ENCODE data around the gene SCAF1. TPM values are rescaled to one million over a fixed set of nuclear protein-coding genes. Genes with fewer than 3 reads are reported as not detected.

SCAF1 gene
- total and polyA plus RNA-seq, 9 of the 15 experiments (the other 6 are each of a cell fraction or from before 2014, with no cell fraction given): 0.20 to 79.0 (median 4.9) TPM

DNA sequence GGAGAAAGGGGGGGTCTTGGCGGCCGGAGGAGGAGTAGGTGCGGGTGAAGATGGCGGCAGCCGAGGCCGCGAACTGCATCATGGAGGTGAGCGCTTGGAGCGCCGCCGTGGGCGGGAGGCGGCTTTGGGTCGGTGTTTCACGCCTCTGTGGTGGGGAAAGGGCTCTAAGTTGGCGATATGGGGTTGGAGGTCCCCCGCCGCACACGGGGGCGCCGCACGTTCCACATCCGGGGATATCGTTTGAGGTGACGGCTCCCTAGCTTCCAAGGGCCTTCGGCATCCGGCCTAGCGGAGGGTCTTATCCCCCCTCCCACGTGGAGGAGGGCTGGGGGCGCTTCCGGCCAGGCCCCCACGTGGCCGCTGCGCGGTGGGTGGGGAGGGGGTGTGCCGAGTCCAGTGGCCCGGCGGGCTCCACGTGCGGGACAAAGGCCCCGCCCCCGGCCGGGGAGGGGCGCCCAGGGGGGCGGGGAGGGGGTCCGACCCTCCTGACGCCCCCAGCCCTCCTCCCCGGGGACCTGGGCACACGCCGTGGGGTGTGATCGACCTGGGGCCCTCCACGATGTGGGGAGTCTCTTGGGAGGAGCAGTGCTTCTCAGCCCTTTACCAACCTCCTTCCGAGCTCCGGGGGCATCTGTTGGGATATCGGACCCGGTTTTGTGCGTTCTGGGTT, 35.4 kb downstream of the SCAF1 start, which contains the start of gene PRMT1 (continued):
- TF ChIP-seq KDM5B (IDR thresholded peaks at IDR 0.05; ENCODE audit: insufficient replicate concordance, low read depth, low read length) (peak; percentile 81), TARDBP (IDR thresholded peaks at IDR 0.05) (no peak), ZNF197 (CRISPR knock-in tag; IDR thresholded peaks at IDR 0.05; ENCODE audit: low read depth) (no peak), CC2D1A (IDR thresholded peaks at IDR 0.05) (no peak), TOE1 (IDR thresholded peaks at IDR 0.05; ENCODE audit: borderline replicate concordance) (peak; percentile 17; the same call in 1 of the 2 replicates), TOE1 (CRISPR knock-in tag; IDR thresholded peaks at IDR 0.05; ENCODE audit: borderline replicate concordance, low read depth) (no peak), HDAC3 (IDR thresholded peaks at IDR 0.05; ENCODE audit: borderline replicate concordance, partially characterized antibody) (no peak), ZNF79 (CRISPR knock-in tag; IDR thresholded peaks at IDR 0.05; ENCODE audit: low read depth) (no peak), ZNF717 (CRISPR knock-in tag; IDR thresholded peaks at IDR 0.05) (no peak), BCL6 (CRISPR knock-in tag; IDR thresholded peaks at IDR 0.05) (no peak), TCF7L2 (IDR thresholded peaks at IDR 0.05; ENCODE audit: low read depth, low read length) (no peak), RAD51 (IDR thresholded peaks at IDR 0.05; ENCODE audit: borderline replicate concordance, low read depth) (peak; percentile 28; the same call in 1 of the 2 replicates), NEUROD1 (IDR thresholded peaks at IDR 0.05; ENCODE audit: borderline replicate concordance, low read depth, low read length, partially characterized antibody) (no peak), CBX5 (IDR thresholded peaks at IDR 0.05; ENCODE audit: borderline replicate concordance, low read depth) (no peak)
- TF ChIP-seq, protein P1, sequence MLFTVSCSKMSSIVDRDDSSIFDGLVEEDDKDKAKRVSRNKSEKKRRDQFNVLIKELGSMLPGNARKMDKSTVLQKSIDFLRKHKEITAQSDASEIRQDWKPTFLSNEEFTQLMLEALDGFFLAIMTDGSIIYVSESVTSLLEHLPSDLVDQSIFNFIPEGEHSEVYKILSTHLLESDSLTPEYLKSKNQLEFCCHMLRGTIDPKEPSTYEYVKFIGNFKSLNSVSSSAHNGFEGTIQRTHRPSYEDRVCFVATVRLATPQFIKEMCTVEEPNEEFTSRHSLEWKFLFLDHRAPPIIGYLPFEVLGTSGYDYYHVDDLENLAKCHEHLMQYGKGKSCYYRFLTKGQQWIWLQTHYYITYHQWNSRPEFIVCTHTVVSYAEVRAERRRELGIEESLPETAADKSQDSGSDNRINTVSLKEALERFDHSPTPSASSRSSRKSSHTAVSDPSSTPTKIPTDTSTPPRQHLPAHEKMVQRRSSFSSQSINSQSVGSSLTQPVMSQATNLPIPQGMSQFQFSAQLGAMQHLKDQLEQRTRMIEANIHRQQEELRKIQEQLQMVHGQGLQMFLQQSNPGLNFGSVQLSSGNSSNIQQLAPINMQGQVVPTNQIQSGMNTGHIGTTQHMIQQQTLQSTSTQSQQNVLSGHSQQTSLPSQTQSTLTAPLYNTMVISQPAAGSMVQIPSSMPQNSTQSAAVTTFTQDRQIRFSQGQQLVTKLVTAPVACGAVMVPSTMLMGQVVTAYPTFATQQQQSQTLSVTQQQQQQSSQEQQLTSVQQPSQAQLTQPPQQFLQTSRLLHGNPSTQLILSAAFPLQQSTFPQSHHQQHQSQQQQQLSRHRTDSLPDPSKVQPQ (CRISPR knock-in tag; IDR thresholded peaks at IDR 0.05; ENCODE audit: borderline replicate concordance): no peak
- TF ChIP-seq, protein P2, sequence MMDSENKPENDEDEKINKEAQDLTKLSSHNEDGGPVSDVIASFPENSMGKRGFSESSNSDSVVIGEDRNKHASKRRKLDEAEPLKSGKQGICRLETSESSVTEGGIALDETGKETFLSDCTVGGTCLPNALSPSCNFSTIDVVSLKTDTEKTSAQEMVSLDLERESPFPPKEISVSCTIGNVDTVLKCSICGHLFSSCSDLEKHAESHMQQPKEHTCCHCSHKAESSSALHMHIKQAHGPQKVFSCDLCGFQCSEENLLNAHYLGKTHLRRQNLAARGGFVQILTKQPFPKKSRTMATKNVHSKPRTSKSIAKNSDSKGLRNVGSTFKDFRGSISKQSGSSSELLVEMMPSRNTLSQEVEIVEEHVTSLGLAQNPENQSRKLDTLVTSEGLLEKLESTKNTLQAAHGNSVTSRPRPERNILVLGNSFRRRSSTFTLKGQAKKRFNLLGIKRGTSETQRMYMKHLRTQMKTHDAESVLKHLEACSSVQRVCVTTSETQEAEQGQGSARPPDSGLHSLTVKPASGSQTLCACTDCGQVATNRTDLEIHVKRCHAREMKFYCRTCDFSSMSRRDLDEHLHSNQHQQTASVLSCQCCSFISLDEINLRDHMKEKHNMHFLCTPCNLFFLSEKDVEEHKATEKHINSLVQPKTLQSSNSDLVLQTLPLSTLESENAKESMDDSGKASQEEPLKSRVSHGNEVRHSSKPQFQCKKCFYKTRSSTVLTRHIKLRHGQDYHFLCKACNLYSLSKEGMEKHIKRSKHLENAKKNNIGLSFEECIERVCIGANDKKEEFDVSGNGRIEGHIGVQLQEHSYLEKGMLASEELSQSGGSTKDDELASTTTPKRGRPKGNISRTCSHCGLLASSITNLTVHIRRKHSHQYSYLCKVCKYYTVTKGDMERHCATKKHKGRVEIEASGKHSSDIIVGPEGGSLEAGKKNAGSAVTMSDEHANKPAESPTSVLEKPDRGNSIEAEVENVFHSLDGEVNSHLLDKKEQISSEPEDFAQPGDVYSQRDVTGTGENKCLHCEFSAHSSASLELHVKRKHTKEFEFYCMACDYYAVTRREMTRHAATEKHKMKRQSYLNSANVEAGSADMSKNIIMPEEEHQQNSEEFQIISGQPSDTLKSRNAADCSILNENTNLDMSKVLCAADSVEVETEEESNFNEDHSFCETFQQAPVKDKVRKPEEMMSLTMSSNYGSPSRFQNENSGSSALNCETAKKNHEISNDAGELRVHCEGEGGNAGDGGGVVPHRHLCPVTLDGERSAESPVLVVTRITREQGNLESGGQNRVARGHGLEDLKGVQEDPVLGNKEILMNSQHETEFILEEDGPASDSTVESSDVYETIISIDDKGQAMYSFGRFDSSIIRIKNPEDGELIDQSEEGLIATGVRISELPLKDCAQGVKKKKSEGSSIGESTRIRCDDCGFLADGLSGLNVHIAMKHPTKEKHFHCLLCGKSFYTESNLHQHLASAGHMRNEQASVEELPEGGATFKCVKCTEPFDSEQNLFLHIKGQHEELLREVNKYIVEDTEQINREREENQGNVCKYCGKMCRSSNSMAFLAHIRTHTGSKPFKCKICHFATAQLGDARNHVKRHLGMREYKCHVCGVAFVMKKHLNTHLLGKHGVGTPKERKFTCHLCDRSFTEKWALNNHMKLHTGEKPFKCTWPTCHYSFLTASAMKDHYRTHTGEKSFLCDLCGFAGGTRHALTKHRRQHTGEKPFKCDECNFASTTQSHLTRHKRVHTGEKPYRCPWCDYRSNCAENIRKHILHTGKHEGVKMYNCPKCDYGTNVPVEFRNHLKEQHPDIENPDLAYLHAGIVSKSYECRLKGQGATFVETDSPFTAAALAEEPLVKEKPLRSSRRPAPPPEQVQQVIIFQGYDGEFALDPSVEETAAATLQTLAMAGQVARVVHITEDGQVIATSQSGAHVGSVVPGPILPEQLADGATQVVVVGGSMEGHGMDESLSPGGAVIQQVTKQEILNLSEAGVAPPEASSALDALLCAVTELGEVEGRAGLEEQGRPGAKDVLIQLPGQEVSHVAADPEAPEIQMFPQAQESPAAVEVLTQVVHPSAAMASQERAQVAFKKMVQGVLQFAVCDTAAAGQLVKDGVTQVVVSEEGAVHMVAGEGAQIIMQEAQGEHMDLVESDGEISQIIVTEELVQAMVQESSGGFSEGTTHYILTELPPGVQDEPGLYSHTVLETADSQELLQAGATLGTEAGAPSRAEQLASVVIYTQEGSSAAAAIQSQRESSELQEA (IDR thresholded peaks at IDR 0.05; ENCODE audit: low read depth): no peak
- TF ChIP-seq, protein P3, sequence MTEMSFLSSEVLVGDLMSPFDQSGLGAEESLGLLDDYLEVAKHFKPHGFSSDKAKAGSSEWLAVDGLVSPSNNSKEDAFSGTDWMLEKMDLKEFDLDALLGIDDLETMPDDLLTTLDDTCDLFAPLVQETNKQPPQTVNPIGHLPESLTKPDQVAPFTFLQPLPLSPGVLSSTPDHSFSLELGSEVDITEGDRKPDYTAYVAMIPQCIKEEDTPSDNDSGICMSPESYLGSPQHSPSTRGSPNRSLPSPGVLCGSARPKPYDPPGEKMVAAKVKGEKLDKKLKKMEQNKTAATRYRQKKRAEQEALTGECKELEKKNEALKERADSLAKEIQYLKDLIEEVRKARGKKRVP (CRISPR knock-in tag; IDR thresholded peaks at IDR 0.05): no peak

All from K562 (cell line).